Neural crest cell (in vitro differentiated cells): ENCODE results near the gene COP1. TPM values are rescaled to one million over a fixed set of nuclear protein-coding genes. Genes with fewer than 3 reads are reported as not detected.

Experiments used
- DNase-seq: peaks from one replicate; pipeline ENCODE4 v3.0.0; 2021; ENCODE audit warnings: low read depth, mixed read lengths, low spot score
- H3K27ac Mint-ChIP-seq: one replicate; pipeline ENCODE4 v1.8.0; 2021; ENCODE audit warnings: mild to moderate bottlenecking, mixed read lengths; ENCODE audit not compliant: unreplicated experiment
- H3K27me3 Mint-ChIP-seq: 2 replicates; pipeline ENCODE4 v1.8.0; 2021; ENCODE audit warnings: low read depth, mild to moderate bottlenecking, mixed read lengths
- H3K36me3 Mint-ChIP-seq: 2 replicates; pipeline ENCODE4 v1.8.0; 2021; ENCODE audit warnings: low read depth, mild to moderate bottlenecking, mixed read lengths
- H3K4me1 Mint-ChIP-seq: 2 replicates; pipeline ENCODE4 v1.8.0; 2021; ENCODE audit warnings: mixed read lengths
- H3K4me3 Mint-ChIP-seq: one replicate; pipeline ENCODE4 v1.8.0; 2021; ENCODE audit warnings: mild to moderate bottlenecking, mixed read lengths
- H3K9me3 Mint-ChIP-seq: 2 replicates; pipeline ENCODE4 v1.8.0; 2021; ENCODE audit warnings: mixed read lengths
- CTCF ChIP-seq: fragments of 200-600 bp; sonication (generic); conservative IDR thresholded peaks from 2 replicates; pipeline ENCODE4 v1.5.0; 2021; ENCODE audit warnings: antibody characterized with exemption, mild to moderate bottlenecking
- total RNA-seq: library from RNA; stranded (reverse); gene quantifications from 2 replicates; pipeline ENCODE4 v1.2.1, GENCODE V29; 2021

The COP1 gene
- total RNA-seq, 1 donor from 2014 or later, result 48.4 TPM

- Mint-ChIP-seq H3K36me3 (no peaks in the 10 kb centered on the region), H3K27ac (peak overlapping the region; percentile 66), H3K4me1 (peaks cover 25% of the 10 kb centered on the region), H3K9me3 (no peaks in the 10 kb centered on the region), H3K4me3 (no peak overlapping the region), H3K27me3 (no peaks in the 10 kb centered on the region)
- DNase-seq, result no peak
- no peak for TF ChIP-seq CTCF
Measured at GRCh38 chr1:176183618-176184017, 23.5 kb downstream of the COP1 start.

GRCh38 chr1:176178316-176178715, 28.8 kb downstream of the COP1 start:
- no peak overlapping the region for H3K27ac Mint-ChIP-seq
- no peaks in the 10 kb centered on the region for H3K9me3 Mint-ChIP-seq
- H3K36me3 Mint-ChIP-seq, result peaks cover 3% of the 10 kb centered on the region
- H3K4me1 Mint-ChIP-seq, result peaks cover under 1% of the 10 kb centered on the region
- no peak for DNase-seq
- H3K4me3 Mint-ChIP-seq, result no peak overlapping the region
- no peak for TF ChIP-seq CTCF
- no peaks in the 10 kb centered on the region for H3K27me3 Mint-ChIP-seq

GRCh38 chr1:176177764-176178163, 29.3 kb downstream of the COP1 start:
- Mint-ChIP-seq H3K36me3 (peaks cover 3% of the 10 kb centered on the region), H3K27me3 (no peaks in the 10 kb centered on the region), H3K27ac (no peak overlapping the region), H3K9me3 (no peaks in the 10 kb centered on the region), H3K4me1 (no peaks in the 10 kb centered on the region), H3K4me3 (no peak overlapping the region)
- DNase-seq, result no peak
- TF ChIP-seq CTCF, result no peak

GRCh38 chr1:176174108-176174507, 33.0 kb downstream of the COP1 start:
- H3K27ac Mint-ChIP-seq, result no peak overlapping the region
- no peak for TF ChIP-seq CTCF
- H3K4me3 Mint-ChIP-seq, result no peak overlapping the region
- H3K36me3 Mint-ChIP-seq, result peaks cover 24% of the 10 kb centered on the region
- H3K27me3 Mint-ChIP-seq, result no peaks in the 10 kb centered on the region
- no peak for DNase-seq
- H3K9me3 Mint-ChIP-seq, result peaks cover 12% of the 10 kb centered on the region
- no peaks in the 10 kb centered on the region for H3K4me1 Mint-ChIP-seq

- Mint-ChIP-seq H3K27ac (no peak overlapping the region), H3K4me1 (no peaks in the 10 kb centered on the region), H3K27me3 (no peaks in the 10 kb centered on the region), H3K36me3 (peaks cover 30% of the 10 kb centered on the region), H3K4me3 (no peak overlapping the region), H3K9me3 (peaks cover 12% of the 10 kb centered on the region)
- no peak for DNase-seq
- TF ChIP-seq CTCF, result no peak
Measured at GRCh38 chr1:176172215-176172614, 34.9 kb downstream of the COP1 start.

GRCh38 chr1:176167210-176167609, 39.9 kb downstream of the COP1 start:
- H3K27ac Mint-ChIP-seq, result no peak overlapping the region
- H3K27me3 Mint-ChIP-seq, result no peaks in the 10 kb centered on the region
- DNase-seq, result no peak
- H3K4me1 Mint-ChIP-seq, result no peaks in the 10 kb centered on the region
- peaks cover 39% of the 10 kb centered on the region for H3K36me3 Mint-ChIP-seq
- no peak overlapping the region for H3K4me3 Mint-ChIP-seq
- peaks cover 12% of the 10 kb centered on the region for H3K9me3 Mint-ChIP-seq
- no peak for TF ChIP-seq CTCF
